HG02678 (cell line): ENCODE results near the gene TSC1.

Source experiments
- ATAC-seq: cut with Tn5 transposase; IDR thresholded peaks from one replicate; pipeline ENCODE4 v1.9.1; 2021; ENCODE audit warnings: mild to moderate bottlenecking, moderate library complexity; ENCODE audit not compliant: unreplicated experiment

TSC1 gene

GRCh38 chr9:132942541-132943182 is 1.8 kb downstream of the TSC1 start:
- no peak for ATAC-seq

DNA sequence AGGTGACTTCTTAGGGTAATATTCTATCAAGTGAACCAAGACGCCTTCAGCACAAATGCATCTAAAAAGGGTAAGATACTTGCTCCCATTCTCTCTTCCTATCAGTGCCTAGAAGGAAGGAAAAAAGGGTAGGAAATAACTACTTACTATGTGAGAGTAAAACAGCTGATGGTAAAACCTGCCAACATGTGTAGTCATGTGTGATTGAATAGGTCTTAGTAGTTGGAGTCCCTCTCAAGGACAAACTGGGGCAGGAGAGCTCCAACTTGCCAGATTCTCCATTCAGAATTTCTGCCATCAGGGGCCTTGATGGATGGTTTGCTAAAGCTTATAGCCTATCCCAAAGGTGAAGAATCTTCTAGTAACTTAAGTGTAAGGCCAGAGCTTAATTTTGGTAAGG is 5.2 kb downstream of the TSC1 start:
- ATAC-seq = no peak

DNA sequence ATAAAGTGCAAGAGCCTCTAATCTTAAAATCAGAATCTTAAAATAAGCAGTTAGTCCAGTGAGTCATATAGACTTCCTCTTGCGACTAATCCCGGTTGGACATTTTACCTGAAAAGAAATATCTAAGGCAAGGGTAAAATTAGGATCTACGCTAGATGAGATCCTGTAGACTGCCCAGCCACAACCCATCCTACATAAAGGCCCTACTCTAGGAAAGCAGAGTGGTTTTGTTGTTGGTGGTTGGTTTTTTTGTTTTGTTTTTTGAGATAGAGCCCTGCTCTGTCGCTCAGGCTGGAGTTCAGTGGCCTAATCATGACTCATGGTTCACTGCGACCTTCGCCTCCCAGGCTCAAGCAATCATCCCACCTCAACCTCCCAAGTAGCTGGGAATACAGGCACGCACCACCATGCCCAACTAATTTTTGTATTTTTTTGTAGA is 6.9 kb downstream of the TSC1 start:
- no peak for ATAC-seq

GRCh38 chr9:132935026-132935425 is 9.4 kb downstream of the TSC1 start:
- ATAC-seq = no peak

GRCh38 chr9:132931178-132931735 is 13.2 kb downstream of the TSC1 start:
- ATAC-seq = no peak

DNA sequence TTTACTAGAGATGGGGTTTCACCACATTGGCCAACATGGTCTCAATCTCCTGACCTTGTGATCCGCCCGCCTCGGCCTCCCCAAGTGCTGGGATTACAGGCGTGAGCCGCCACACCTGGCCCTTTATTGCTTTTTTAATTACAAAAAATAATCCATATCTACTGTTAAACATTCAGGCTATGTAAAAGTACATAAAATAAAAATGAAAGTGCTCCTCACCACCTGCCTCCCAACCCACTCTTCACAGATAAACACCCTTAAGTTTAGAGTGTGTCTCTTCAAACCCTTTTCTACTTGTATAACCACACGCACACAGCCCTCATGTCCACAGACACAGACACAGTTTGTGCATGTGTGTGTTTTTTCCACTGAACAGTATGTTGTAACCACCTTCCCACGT is 16.7 kb downstream of the TSC1 start:
- no peak for ATAC-seq

GRCh38 chr9:132923346-132923902 is 21.0 kb downstream of the TSC1 start:
- ATAC-seq = no peak

- no peak for ATAC-seq
Measured at GRCh38 chr9:132919614-132920268, 24.7 kb downstream of the TSC1 start.

- no peak for ATAC-seq
Measured at GRCh38 chr9:132914924-132915323, 29.5 kb downstream of the TSC1 start.

- no peak for ATAC-seq
Measured at GRCh38 chr9:132912131-132912530, 32.3 kb downstream of the TSC1 start.

DNA sequence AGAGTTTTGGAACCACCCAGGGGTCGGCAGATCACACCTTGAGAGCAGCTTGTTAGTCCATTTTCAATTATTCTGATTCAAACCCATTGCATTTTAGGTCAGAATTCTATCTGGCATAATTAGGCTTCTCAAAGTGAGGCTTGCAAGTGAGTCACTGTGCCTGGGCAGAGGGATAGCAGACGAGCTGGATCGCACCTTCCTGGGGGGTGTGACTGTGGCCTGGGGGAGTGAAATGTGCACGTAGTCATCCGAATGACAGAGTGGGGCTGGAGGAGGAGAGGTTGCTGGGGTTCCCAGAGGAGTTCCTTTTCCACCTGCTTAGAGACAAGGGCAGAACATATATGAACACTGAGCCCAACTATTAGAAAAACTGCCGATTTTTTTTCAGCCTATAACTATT is 34.0 kb downstream of the TSC1 start:
- no peak for ATAC-seq

DNA sequence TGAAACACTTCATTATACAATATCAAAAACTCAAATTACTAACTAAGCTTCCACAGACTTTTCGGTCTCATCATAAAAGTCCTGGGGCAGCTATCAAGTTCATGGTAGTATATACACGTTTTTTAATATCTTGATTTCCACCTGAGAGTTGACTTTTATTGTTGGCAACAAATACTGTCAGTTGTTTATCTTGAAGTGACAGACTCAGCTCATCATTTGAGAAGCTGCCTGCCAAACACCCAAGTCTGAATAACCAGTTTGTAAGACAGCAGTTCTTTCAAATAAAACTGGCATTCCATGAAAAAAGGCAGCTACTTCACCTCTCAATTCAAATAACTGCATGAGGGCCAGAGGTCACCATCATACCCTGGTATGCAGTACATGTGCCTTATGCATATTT is 35.1 kb downstream of the TSC1 start:
- no peak for ATAC-seq

DNA sequence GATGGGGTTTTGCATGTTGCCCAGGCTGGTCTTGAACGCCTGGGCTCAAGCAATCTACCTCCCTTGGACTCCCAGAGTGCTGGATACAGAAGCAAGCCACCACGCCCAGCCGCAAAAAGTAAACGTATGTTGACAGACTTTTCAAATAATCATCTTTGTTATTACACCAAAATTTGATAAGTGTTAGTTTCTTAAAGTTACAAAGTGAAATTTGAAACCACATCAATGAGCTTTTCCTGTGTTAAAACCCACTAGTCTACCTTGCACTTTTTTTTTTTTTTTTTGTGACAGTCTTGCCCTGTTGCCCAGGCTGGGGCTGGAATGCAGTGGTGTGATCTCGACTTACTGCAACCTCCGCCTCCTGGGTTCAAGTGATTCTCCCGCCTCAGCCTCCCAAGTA is 35.8 kb downstream of the TSC1 start:
- ATAC-seq = no peak

DNA sequence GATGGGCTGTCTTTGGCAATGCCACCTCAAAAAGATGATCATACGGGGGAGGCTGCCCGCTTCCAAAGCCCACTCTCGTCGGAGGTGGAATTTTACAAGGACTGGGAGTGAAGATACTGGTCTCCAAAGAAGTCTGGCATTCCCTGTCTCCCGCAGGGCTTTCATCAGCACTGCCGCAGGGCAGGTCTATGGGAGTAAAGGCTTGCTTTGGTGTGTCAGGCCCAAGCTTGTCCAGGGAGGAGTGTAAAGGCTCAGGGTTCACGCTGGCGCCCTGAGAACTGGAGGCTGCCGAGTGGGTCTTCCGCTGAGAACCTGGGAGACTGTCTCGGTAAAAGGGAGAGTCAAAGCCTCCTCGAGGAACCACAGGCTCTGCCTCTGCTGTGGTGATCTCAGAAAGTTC is 38.7 kb downstream of the TSC1 start:
- no peak for ATAC-seq

GRCh38 chr9:132903574-132904492 is 40.6 kb downstream of the TSC1 start:
- no peak for ATAC-seq

- ATAC-seq = no peak
Measured at GRCh38 chr9:132901858-132902831, 42.3 kb downstream of the TSC1 start.

- ATAC-seq = no peak
Measured at GRCh38 chr9:132898051-132898450, 46.4 kb downstream of the TSC1 start.

DNA sequence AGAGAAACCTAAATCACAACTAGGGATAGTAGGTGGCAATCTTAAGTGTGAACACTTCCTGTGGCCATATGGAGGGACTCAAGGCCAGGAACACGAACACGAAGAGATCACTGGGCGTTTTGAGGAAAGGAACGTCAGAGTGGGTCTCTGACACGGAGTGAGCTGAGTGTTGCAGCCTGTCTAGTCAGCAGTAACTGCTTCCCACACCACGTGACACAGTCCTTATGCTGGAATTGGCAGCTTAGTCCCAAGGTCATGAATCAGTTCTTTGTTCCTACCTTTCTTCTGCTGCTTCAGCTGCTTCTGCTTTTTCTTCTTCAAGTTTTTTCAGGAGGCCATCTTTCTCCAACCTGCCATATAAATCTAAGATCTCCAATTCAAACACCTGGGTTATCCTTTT is 47.5 kb downstream of the TSC1 start:
- no peak for ATAC-seq

GRCh38 chr9:132896264-132896663 is 48.2 kb downstream of the TSC1 start:
- no peak for ATAC-seq
